HG02870 (cell line): ENCODE measurements around the gene GAS6.
A peak's percentile ranks its signal among the peaks of the same experiment; 100 is the strongest.

Experiments
- ATAC-seq: cut with Tn5 transposase; IDR thresholded peaks from one replicate; pipeline ENCODE4 v1.9.1; 2021; ENCODE audit warnings: mild to moderate bottlenecking, moderate library complexity; ENCODE audit not compliant: unreplicated experiment

GAS6 gene

DNA sequence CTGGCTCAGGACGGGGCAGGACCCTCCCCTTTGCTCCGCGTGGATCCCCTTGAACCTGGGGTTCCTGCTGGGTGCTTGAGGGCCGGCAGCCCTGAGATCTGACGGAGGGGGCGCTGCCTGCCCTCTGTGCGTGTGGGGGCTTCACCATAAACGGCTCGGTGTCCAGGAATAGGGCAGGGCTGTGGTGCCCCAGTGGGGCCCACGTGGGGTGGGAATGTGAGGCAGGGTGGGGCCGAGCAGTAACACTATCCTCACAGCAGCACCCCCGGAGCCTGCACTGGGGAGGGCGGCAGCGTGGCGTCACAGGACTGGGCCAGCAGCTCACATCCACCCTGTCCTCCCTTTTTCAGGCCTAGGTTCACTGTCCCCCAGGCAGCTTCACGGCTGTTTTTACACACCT, 38.0 kb downstream of the GAS6 start:
- no peak for ATAC-seq

DNA sequence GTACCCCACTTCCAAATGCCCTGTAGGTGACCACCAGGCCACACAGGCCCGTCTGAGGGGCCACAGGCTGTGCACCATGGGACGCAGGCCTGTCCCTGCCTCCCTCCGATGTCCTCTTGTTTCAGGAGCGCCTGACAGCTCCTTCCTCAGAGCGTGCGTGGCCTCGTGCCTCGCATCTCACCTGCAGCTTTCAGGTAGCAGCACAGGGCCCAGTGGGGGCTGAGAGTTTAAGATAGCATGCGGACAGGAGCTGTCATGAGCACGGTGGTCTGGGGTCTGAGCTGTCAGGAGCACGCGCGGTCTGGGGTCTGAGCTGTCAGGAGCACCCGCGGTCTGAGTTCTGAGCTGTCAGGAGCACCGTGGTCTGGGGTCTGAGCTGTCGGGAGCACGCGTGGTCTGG, 40.1 kb downstream of the GAS6 start:
- no peak for ATAC-seq

DNA sequence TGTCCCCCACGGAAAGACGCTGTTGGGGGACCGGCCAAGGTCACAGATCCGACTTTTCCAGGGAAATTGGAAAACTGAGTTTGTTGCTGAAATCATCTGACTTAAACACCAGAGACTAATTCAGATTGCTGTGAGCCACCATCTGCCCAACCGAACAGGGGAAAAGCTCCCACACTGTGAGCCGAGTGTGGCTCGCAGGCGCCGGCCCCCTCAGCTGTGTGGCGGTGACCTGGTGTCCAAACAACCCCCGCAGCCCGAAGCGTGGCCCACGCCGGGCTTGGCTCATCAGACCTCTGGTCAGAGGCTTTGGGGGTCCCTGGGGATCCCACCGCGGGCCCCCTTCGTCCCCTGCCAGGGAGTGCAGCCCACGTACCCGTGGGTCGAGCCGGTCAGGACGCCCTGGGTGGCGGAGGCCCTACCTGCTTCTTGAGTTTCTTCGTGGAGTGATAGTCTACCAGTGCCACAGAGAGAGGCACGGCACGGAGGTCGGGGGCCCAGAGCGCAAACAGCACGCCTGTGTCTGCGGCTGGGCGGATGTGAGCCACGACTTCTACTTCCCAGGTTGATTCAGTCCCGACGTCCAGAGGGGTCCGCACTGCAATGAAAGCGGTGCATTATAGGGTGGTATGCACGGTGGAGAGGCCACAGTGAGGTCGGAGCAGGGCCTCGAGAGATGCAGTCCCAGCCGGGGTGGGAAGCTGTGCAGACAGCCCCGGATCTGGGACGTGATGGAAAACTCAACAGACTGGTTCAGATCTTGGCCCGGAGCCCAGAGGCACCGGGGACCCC, 40.7 kb downstream of the GAS6 start:
- ATAC-seq, result no peak

DNA sequence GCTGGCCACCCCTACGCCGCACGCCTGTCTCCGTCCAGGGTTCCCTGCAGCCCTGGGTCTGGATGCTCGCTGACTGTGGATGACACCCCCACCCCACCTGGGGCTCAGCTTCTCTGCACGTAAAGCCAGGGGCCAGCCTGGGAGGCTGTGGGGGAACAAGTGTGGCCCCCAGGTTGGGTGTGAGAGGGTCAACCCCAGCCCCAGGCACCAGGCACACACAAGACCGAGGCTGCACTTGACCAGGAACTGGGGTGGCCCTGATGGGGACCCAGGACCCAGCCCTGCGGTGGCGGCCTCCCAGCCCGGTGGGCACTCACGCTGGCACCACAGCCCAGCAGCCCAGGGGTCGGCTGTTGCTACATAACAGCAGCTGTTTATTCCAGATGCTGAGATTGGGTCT, 41.6 kb downstream of the GAS6 start:
- ATAC-seq, result no peak

DNA sequence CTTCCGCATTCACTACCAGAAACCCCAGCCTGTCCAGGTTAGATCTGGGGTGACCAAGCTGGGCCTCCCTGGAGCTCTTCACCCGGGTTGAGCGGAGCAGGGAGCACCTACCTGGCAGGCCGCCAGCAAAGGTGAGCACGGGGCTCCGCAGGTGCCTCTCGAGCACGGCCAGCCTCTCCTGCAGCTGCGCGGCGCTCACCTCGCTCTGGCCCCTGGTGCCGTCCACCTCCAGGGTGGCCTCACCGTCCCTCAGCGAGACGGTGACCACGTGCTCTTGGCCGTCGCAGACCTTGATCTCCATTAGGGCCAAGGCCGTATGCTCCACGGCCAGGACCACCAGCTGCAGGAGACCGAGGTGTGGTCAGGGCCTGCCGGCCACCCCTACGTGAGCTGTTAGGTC, 42.0 kb downstream of the GAS6 start:
- no peak for ATAC-seq

DNA sequence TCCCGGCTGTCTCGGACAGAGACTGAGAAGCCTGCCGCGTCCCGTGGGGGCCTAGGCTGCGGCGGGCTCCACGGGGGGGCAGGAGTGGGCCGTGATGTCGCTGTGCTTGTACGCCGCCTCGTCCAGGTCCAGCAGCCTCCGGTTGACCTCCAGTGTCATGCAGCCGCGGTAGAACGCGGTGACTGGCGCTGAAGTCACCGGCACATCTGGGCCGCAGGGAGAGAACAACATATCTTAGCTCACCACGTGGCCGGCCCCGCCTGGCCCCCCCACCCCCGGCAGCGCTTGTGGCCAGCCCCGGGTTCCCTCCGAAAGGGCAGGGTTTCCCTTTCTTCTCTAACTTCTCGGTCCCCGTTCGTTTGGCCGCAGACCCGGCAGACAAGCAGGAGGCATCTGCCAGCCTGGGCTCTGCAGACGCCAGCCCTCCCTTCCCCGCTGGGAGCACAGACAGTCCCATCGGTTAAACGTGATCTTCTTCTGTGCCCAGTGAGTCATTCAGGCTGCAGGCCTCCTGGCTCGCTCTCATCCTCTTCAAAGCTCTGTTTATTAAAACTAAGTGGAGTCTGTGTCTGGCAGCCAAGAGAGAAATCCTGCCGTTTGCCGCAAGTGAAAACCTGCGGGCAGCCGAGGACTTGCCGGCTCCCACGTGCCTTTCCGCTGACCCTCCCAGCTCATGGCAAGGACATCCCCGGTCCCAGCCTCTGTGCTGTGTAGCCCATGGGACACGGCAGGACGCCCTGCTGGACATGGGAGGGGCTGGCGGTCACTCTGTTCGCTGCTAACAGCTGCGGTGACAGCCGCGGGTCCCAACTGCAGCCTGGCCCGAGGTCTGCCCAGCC, 42.8 kb downstream of the GAS6 start:
- no peak for ATAC-seq

DNA sequence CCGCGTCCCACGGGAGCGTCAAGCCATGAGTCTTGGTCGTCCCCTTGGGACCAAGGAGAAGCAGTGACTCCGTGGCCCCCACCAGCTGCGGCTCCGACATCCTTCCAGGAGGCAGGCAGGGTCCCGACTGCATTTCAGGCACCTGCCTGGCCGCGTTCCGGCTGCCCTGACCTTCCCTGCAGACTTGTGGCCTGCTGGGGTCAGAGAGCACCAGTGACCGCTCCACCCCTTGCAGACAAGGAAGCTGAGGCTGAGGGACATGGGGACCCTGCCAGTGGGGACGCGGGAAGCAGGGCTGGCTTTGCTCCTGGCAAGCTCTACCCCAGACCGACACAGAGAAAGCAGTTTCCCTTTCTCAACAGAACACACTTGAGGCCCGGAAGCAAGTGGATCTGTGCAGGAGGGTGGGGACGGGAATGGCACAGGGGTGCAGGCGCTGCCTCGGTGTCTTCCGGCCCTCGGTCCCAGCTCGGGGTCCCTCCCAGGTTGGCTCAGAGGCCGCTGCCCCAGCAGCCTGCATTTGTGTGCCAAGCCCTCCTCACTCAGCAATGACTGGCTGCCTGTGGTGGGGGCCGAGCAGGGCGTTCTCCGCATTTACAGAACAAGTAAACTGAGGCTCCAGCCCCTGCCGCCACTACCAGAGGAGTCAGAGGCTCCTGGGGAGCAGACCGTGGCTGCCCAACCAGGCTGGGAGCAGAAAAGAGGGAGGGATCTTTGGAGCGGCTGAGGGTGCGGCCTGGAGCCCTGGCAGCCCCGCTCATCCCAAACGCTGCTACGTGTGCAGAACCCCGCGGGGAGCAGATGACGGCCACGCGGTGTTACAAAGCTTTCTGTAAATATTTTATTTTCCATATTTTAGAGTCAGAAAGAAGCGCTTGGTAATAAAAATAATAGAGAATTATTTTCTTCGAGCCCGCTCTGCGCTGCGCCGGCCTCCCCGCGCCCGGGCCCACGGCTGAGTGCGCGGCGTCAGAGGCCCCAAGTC, 43.9 kb downstream of the GAS6 start:
- no peak for ATAC-seq

DNA sequence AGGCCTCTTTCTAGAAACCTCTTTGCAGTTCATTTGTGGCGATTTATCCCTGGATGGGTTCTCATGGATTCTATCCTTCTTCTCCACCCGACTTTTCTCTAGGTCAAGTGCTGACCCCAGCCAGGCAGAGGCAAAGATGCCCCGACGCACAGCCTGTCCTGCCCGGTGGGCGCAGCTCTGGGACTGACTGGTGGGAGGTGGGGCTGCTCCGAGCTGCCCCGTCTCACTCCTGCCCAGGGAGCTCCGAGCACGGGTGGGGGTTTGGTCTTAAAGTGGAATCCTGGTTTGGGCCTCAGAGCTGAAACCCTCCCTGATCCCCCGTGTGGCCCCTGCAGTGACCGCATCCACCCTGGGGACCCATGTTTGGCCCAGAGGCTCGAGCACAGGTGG, 44.5 kb downstream of the GAS6 start:
- ATAC-seq, result no peak

DNA sequence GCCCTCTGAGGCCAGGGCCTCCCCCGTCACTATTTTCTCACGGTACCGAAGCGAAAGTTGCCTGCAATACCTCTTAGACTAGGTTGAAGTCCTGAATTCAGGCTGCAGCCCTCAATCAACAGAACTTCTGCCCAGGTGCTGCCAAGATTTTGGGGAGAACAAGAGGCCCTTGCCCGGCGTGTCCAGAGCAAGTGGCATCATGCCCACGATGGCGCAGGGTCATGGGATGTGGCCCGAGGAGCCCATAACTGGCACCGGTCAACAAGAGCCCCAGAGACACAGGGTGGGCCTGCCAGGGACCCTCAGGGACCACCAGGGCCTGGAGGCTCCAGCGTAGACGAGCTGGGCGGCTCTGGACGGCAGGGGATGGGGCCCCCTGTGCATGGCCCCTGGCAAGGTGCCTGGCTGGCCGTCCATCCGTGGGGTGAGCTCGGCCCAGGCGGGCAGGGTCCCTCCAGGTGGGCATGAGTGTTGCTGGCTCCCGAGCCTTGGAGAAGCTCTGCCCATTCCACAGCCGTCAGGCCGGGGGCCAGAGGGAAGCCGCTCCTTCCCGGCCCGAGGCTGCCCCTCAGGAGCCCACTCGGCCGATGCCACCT, 45.1 kb downstream of the GAS6 start:
- ATAC-seq, result no peak

DNA sequence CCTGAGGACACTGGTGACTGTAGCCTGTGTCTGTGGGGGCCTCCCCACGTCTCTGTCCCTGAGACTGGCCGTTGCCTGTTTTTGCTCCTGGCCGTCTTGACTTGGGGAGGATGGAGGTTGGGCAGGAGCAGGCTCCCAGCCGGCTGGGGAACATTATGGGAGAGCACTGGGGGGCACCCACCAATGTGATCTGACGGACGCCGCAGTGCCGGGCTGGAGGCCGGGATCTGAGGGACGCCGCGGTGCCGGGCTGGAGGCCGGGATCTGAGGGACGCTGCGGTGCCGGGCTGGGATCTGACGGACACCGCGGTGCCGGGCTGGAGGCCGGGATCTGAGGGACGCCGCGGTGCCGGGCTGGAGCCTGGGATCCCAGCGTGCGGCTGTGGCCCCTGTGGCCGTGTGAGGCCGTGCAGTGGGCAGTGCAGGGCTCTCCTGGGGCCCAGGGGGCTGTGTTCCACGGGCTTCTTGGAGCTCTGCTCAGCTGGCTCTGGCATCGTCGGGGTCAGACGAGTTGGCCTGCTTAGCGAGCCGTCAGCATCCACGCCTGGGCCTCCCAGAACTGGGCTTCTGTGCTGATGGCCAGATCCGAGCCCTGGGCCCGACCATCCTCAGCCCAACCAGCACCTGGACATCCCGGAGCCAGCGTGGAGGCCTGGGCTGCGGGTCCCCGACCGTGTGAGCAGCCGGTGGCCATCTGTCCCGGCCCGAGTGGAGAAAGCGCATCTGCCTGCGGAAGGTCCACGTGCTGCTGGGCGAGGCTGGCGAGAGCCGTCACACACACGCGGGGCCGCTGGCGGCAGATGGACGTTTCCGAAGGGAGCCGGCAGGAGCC, 45.8 kb downstream of the GAS6 start:
- ATAC-seq, result no peak

DNA sequence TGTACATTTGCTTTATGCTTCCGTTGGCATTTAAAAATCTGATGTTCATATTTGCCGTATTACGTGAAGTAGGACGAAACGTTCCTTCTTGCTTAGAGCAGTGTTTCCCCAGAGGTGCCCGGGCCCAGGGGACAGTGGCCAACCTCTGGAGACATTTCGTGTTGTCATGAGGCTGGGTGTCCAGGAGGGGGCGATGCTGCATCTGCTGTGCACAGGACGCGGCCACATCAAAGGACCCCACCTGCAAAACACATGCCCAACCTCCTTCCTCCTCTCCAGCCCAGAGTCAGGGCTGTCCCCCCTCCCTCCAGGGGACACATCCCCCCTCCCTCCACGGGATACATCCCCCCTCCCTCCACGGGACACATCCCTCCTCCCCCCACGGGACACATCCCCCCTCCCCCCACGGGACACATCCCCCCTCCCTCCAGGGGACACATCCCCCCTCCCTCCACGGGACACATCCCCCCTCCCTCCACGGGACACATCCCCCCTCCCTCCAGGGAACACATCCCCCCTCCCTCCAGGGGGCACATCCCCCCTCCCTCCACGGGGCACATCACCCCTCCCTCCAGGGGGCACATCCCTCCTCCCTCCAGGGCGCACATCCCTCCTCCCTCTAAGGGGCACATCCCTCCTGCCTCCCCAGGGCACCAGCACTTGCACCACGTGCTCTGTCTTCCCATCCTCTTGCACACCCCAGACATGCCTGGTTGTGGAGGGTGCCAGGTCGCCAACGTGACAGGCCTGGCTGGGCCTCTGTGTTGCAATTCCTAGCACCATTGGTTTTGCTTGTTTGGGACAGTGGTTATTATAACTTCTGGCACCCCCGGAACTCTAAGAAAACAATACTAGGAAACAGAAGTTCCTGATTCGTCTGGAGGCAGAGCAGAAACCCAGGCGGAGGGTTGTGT, 46.7 kb downstream of the GAS6 start:
- peak; percentile 68 for ATAC-seq

DNA sequence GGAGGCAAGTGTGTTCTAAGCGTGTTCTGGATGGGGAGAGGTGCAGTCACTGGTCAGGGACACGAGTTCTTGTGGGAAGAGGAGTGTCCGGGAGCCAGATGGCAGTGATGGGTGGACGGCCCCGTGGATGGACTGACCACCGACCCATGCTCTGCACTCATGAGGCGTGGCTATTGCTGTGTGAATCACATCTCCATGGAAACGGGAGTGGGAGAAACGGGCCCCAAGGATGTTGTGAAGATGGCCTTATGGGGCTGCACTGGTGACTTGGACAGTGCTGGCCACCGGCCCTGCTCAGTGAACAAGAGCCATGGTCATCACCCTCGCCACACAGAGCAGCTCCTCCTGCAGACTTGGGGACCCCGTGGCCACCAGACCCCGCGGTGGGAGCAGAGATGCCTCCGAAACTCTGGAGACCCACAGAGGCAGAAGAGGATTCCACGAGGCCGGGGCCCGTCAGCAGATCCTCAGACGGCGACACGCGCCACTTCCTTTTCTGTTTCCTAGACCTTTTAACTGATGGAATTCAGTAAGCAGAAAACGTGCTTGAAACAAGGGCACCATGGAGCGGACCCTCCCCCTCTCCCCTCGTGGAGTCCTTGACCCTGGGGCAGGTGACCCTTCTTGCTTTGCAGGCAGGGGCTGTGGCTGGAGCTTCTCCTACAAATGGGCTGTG, 47.5 kb downstream of the GAS6 start:
- no peak for ATAC-seq

DNA sequence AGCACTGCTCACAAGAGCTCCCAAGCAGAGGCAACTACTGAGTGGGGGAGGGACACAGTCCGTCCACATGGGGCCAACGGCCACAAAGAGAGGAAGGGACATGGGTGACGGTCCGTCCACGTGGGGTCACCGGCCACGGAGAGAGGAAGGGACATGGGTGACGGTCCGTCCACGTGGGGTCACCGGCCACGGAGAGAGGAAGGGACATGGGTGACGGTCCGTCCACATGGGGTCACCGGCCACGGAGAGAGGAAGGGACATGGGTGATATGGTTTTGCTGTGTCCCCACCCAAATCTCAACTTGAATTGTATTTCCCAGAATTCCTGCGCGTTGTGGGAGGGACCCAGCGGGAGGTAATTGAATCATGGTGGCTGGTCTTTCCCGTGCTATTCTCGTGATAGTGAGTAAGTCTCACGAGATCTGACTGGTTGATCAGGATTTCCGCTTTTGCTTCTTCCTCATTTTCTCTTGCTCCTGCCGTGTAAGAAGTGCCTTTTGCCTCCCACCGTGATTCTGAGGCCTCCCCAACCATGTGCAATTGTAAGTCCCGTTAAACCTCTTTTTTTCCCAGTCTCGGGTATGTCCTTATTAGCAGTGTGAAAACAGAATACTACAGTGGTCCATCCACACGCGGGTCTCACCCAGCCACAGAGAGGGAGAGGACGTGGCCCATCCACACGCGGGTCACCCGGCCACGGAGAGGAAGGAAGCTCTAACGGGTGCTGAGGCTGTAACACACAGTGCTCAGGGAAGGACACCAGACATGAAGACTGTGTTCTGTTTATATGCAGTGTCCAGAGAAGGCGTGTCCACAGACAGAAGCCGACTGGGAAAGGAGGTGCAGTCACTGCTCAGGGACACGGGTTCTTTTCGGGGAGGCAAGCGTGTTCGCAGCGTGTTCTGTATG, 48.5 kb downstream of the GAS6 start:
- peak; percentile 36 for ATAC-seq

DNA sequence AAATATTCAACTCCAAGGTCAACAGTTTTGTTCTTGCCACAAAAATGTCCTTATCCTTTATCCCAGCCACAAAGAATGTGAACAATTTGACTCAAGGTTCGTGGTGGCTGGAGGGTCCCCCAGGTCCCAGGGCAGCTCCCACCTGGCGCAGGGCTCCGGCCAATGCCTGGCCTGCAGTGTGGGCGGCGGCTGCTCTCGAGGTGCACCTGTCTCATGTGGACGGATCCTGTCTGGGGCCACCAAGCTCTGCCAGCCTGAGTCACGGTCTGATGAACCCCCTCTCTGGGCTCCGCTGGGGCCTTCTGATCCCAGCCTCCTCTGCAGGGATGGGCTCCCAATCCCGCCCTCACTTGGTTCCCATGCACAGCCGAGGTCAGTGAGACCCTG, 49.4 kb downstream of the GAS6 start:
- ATAC-seq, result no peak

DNA sequence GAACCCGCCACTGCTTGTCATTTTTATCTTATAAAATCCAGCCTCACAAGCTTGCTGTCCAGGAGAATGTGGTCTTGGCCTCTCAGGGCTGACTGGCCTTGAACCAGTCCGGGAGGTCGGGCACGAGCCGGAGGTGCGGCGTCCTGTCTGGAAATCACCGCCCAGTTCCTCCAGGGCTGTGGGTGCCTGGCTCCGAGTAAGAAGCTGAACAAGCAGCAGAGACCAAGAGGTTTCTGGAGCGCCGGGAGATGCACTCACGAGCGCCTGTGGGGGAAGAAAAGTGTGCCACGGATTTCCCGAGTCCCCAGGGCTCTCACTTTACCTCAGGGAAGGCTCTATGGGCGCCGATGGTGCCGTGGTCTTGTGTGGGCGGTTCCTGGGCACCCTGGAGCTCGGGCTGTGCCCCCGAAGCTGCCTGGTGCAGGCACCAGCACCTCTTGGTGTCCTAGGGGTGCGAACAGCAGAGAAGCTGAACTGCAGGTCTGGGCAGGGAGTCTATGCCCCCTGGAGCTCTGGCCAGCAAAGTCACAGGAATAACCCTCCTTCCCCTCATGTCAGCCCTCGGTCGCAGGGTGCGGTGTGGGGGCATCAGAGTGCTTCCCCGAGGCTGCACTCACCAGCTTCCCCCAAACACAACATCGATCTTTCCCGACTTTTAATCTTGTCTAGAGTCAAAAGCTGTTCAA, 50.0 kb downstream of the GAS6 start:
- no peak for ATAC-seq

DNA sequence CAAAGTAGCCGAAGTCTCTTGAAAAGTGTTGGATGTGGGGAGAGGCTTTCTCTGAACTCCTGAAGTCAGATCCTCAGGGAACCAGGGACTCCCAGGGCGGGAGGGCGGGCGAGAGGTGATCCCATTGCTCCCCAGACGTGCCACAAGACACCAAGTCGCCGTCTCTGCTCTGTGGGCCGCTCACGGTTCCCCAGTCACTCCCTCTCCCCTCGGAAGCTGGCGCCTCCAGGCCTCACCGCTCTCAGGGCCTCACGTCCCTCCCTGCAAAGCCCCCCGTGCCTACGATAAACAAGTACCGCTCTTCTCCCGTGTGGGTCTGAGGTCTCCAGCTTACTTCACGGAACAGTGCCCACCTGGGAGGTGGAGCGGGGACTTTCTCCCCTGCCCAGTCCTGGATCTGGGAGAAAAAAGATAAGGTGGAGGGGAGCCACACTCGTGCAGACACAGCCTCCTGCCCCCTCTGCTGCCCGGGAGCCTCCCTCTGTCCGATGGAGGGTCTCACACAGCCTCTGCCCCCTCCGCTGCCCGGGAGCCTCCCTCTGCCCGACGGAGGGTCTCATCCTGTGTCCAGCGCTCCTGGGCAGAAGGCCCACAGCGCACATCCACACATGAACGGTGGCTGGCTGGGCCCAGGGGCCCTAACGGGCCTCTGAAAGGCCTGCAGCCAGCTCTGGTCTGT, 50.7 kb downstream of the GAS6 start:
- no peak for ATAC-seq
